K562 (cell line): ENCODE data around the gene NRSN2. TPM values are rescaled to one million over a fixed set of nuclear protein-coding genes. Genes with fewer than 3 reads are reported as not detected.

ENCODE experiments used
- ATAC-seq: fragments of 200-7000 bp; cut with Tn5 transposase; 3 replicates; pipeline ENCODE4 v1.9.1; 2020; ENCODE audit warnings: moderate library complexity
- BruUV-seq: library from RNA; stranded (reverse); fragments of 400-500 nt; replicated peaks from 2 replicates; lab custom pipeline; 2021; lab: Mats Ljungman, UMichigan
- CTCF ChIA-PET: fragments of 300-600 bp; formaldehyde crosslinking; extraction: SDS; loops from one replicate; lab custom pipeline; 2021; ENCODE audit warnings: low intra/inter-chr PET ratio; lab: Yijun Ruan, JAX
- POLR2A ChIA-PET: fragments of 300-600, 350-650 bp; sonication (Branson Sonifier 250); formaldehyde crosslinking; extraction: SDS; loops from one replicate; lab custom pipeline; 2021; ENCODE audit warnings: antibody characterized with exemption, inconsistent platforms; lab: Yijun Ruan, JAX
- DNase-seq, 4 experiments: peaks; one replicate each; pipeline versions ENCODE4 v3.0.0 to v3.0.0-alpha.2; 2011 to 2018; ENCODE audit warnings: low spot score in 3 of 4, mixed read lengths in 3 of 4; ENCODE audit errors: extremely low read depth in 1 of 4
- FAIRE-seq: peaks from 2 replicates; lab custom pipeline; 2011; peaks lifted over from hg19 to GRCh38; lab: Jason Lieb, UNC
- H2AFZ ChIP-seq: 2 replicates; pipeline ENCODE4 v1.6.0; 2011; ENCODE audit warnings: low read depth, low read length, control low read depth, inconsistent platforms
- H3K27ac ChIP-seq: fragments of 200-600 bp; 3 replicates; pipeline ENCODE4 v1.8.0; 2011; ENCODE audit warnings: low read depth, mild to moderate bottlenecking, control low read depth, inconsistent platforms, low read length, moderate library complexity, mixed read lengths; ENCODE audit errors: extremely low read depth
- H3K27me3 ChIP-seq, 2 experiments: fragments of 300-600 bp in 1 of 2; 2 replicates in 1 of 2; 3 replicates in 1 of 2; pipeline versions ENCODE4 v1.6.0 to v1.8.0; 2011; ENCODE audit warnings: inconsistent platforms in 2 of 2, low read length in 2 of 2, mild to moderate bottlenecking in 1 of 2, mixed read lengths in 1 of 2, moderate library complexity in 1 of 2; ENCODE audit not compliant: control insufficient read depth in 2 of 2, insufficient read depth in 2 of 2
- H3K36me3 ChIP-seq: fragments of 300-600 bp; 3 replicates; pipeline ENCODE4 v1.8.0; 2011; ENCODE audit warnings: mild to moderate bottlenecking, low read length, inconsistent platforms; ENCODE audit not compliant: control insufficient read depth, insufficient read depth
- H3K4me1 ChIP-seq, 2 experiments: fragments of 200-600 bp in 1 of 2; replicated peaks in 1 of 2; 2 replicates in 1 of 2; 3 replicates in 1 of 2; pipeline versions ENCODE4 v1.5.1 to v1.8.0; 2011; ENCODE audit warnings: inconsistent platforms in 2 of 2, low read length in 2 of 2, mild to moderate bottlenecking in 1 of 2, mixed read lengths in 1 of 2, moderate library complexity in 1 of 2; ENCODE audit not compliant: control insufficient read depth in 2 of 2, insufficient read depth in 2 of 2
- H3K4me2 ChIP-seq: 2 replicates; pipeline ENCODE4 v1.6.1; 2011; ENCODE audit warnings: low read length, control low read depth, inconsistent platforms, mixed read lengths; ENCODE audit not compliant: insufficient read depth
- H3K4me3 ChIP-seq: fragments of 200-600 bp; sonication (generic), shearing (Covaris generic); 2 replicates; pipeline ENCODE4 v1.5.1; 2016; ENCODE audit warnings: control low read depth, inconsistent platforms
- H3K79me2 ChIP-seq: fragments of 200-600 bp; 3 replicates; pipeline ENCODE4 v1.8.0; 2011; ENCODE audit warnings: low read length, inconsistent platforms; ENCODE audit not compliant: control insufficient read depth, insufficient read depth
- H3K9ac ChIP-seq, 2 experiments: 2 replicates each; pipeline versions ENCODE4 v1.6.0 to v1.6.1; 2011; ENCODE audit warnings: low read depth in 2 of 2, low read length in 2 of 2, control low read depth in 1 of 2, inconsistent platforms in 1 of 2, mild to moderate bottlenecking in 1 of 2, mixed read lengths in 1 of 2; ENCODE audit not compliant: insufficient read depth in 1 of 2
- H3K9me1 ChIP-seq: one replicate; pipeline ENCODE4 v1.6.0; 2011; ENCODE audit warnings: inconsistent platforms, mild to moderate bottlenecking, low read length, moderate library complexity; ENCODE audit not compliant: control insufficient read depth, insufficient read depth
- H3K9me3 ChIP-seq: replicated peaks from 2 replicates; pipeline ENCODE4 v1.5.1; 2011; ENCODE audit warnings: low read depth, low read length, inconsistent platforms; ENCODE audit not compliant: control insufficient read depth, insufficient read depth
- H4K20me1 ChIP-seq: replicated peaks from 2 replicates; pipeline ENCODE4 v1.6.1; 2011; ENCODE audit warnings: low read length, inconsistent platforms, mixed read lengths; ENCODE audit not compliant: control insufficient read depth, insufficient read depth
- CTCF ChIP-seq, 3 experiments: IDR thresholded peaks in 2 of 3; conservative IDR thresholded peaks in 1 of 3; 2 replicates each; pipeline ENCODE4 v1.5.1; 2011 to 2012; ENCODE audit warnings: low read length in 3 of 3, mild to moderate bottlenecking in 3 of 3, control low read depth in 2 of 3, improper control_type of control experiment in 1 of 3, inconsistent platforms in 1 of 3, low read depth in 1 of 3, mixed read lengths in 1 of 3, moderate library complexity in 1 of 3; ENCODE audit not compliant: insufficient read depth in 2 of 3
- ETS2 ChIP-seq: IDR thresholded peaks from 2 replicates; pipeline ENCODE4 v1.6.1; 2016; ENCODE audit warnings: borderline replicate concordance, missing genetic modification characterization, mild to moderate bottlenecking, moderate library complexity, missing compliant biosample characterization; ENCODE audit not compliant: poor library complexity, severe bottlenecking
- ETV5 ChIP-seq: sonication (generic); formaldehyde crosslinking; IDR thresholded peaks from 2 replicates; pipeline ENCODE4 v1.4.0; 2020; ENCODE audit warnings: low read depth, mild to moderate bottlenecking, missing genetic modification reagents
- KLF6 ChIP-seq: fragments of 250-450 bp; sonication (Bioruptor Pico); IDR thresholded peaks from 2 replicates; pipeline ENCODE4 v1.4.0; 2020; ENCODE audit warnings: mild to moderate bottlenecking, moderate library complexity, borderline replicate concordance
- LARP7 ChIP-seq: fragments of 450-650 bp; IDR thresholded peaks from 2 replicates; pipeline ENCODE4 v1.6.1; 2016
- NFIC ChIP-seq: fragments of 450-650 bp; IDR thresholded peaks from 2 replicates; pipeline ENCODE4 v1.6.1; 2017; ENCODE audit warnings: mild to moderate bottlenecking, inconsistent platforms
- NR2C1 ChIP-seq, 2 experiments: fragments of 450-650 bp; IDR thresholded peaks; 2 replicates each; pipeline ENCODE4 v1.6.1; 2017; ENCODE audit warnings: mild to moderate bottlenecking in 2 of 2, antibody characterized with exemption in 1 of 2, inconsistent platforms in 1 of 2, missing compliant biosample characterization in 1 of 2, missing genetic modification characterization in 1 of 2
- RBM25 ChIP-seq: fragments of 200-400 bp; formaldehyde crosslinking; IDR thresholded peaks from 2 replicates; pipeline ENCODE4 v1.6.1; 2018; ENCODE audit warnings: low read length, low read depth, moderate library complexity; ENCODE audit not compliant: severe bottlenecking
- SOX6 ChIP-seq: fragments of 450-650 bp; IDR thresholded peaks from 2 replicates; pipeline ENCODE4 v1.6.1; 2014; ENCODE audit warnings: mild to moderate bottlenecking
- TEAD2 ChIP-seq: fragments of 450-650 bp; IDR thresholded peaks from 2 replicates; pipeline ENCODE4 v1.6.1; 2016; ENCODE audit warnings: missing genetic modification characterization, control low read depth, missing compliant biosample characterization
- TEAD4 ChIP-seq, 2 experiments: sonication (generic) in 1 of 2; formaldehyde crosslinking in 1 of 2; IDR thresholded peaks; 2 replicates each; pipeline versions ENCODE4 v1.6.1 to v1.8.0; 2012 to 2022; ENCODE audit warnings: borderline replicate concordance in 1 of 2, inconsistent platforms in 1 of 2, low read length in 1 of 2, mild to moderate bottlenecking in 1 of 2, missing genetic modification reagents in 1 of 2
- UBTF ChIP-seq, 2 experiments: IDR thresholded peaks; 2 replicates each; pipeline ENCODE4 v1.6.1; 2012; ENCODE audit warnings: improper control_type of control experiment in 2 of 2, low read depth in 2 of 2, low read length in 2 of 2, borderline replicate concordance in 1 of 2
- WGBS: fragments of 100-300 bp; shearing (Covaris generic); methylation state at CpG from one replicate; pipeline ENCODE4 v1.1.6; 2016; ENCODE audit warnings: low coverage, mixed read lengths; ENCODE audit not compliant: insufficient coverage; ENCODE audit errors: missing lambda C conversion rate; 5-methylcytosine and 5-hydroxymethylcytosine counted together
- in situ Hi-C: fragments of 300-500 bp; cut with MboI; formaldehyde crosslinking; loops from 4 replicates; pipeline ENCODE4 v1.15.0; 2018; ENCODE audit warnings: inconsistent platforms, mixed read lengths
- intact Hi-C: fragments of 100-400 bp; cut with micrococcal nuclease; formaldehyde crosslinking; loops from 2 replicates; pipeline ENCODE4 v1.14.2; 2022
- polyA plus RNA-seq, 8 experiments: library from polyadenylated mRNA; depleted of rRNA in 4 of 8; stranded (reverse) in 5 of 8; unstranded in 3 of 8; fragments of >200 nt; fragmentation: Nextera tagmentation in 2 of 8; fragmentation: Illumina TruSeq in 1 of 8; extraction: Ambion mirVana in 2 of 8; extraction: Trizol in 1 of 8; gene quantifications; 2 replicates each; pipeline versions ENCODE4 v1.2.1 to v1.2.3, GENCODE V29; 2011 to 2014; ENCODE audit warnings: inconsistent platforms in 1 of 8, missing spikeins in 1 of 8
- total RNA-seq, 7 experiments: library from RNA; depleted of rRNA in 6 of 7; stranded (reverse); fragments of >200 nt in 6 of 7; fragmentation: Illumina TruSeq in 2 of 7; extraction: Trizol in 2 of 7; gene quantifications; 2 replicates each; pipeline versions ENCODE4 v1.2.1 to v1.2.3, GENCODE V29; 2011 to 2021; ENCODE audit warnings: low replicate concordance in 1 of 7
- TF ChIP-seq, protein P1 (sequence below): fragments of 450-650 bp; IDR thresholded peaks from 2 replicates; pipeline ENCODE4 v1.7.1; 2018; ENCODE audit warnings: mild to moderate bottlenecking, low read depth; ENCODE audit not compliant: partially characterized antibody

NRSN2 gene
- total and polyA plus RNA-seq, 9 of the 15 experiments (the other 6 are each of a cell fraction or from before 2014, with no cell fraction given): 7.5 to 29.7 (median 11.1) TPM

DNA sequence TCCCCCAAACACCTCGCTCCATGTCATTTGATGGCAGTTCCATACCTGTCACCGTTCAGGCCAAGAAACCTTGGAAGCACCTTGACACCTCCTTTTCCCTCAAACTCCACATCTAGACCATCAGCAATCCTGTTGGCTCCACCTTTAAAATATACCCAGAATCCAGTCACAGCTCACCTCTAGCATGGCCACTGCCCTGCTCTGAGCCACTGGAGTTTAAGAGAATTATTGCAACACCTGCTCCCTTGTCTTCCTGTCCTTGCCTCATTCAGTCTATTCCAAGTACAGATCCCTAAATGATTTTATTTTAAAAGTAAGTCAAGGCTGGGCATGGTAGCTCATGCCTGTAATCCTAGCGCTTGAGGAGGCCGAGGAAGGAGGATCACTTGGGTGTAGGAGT lies 22.0 kb downstream of the NRSN2 start (continued):
- TF ChIP-seq UBTF (IDR thresholded peaks at IDR 0.05; ENCODE audit: borderline replicate concordance in 1 of 2, low read depth in 2 of 2, low read length in 2 of 2) (no peak), TEAD2 (tag) (0 out of 2 replicates have a peak, but pooled peaks have one; percentile 4), KLF6 (CRISPR knock-in tag) (0 out of 2 replicates have a peak, but pooled peaks have one; percentile 53)

- peaks cover 59 to 76% of the 10 kb centered on the region in 2 experiments for H3K4me1 ChIP-seq
- H3K27me3 ChIP-seq: no peaks in the 10 kb centered on the region
- H3K4me3 ChIP-seq: no peak overlapping the region
- FAIRE-seq (no peak), ATAC-seq (no peak), DNase-seq (no peak)
- no peaks in the 10 kb centered on the region for H4K20me1 ChIP-seq
- in situ Hi-C loops: no loop called here
- CTCF ChIA-PET: no interaction called here
- BruUV-seq: no TSS peak
- intact Hi-C loops: no loop called here
- H3K9me1 ChIP-seq: no peaks in the 10 kb centered on the region
- H3K9ac ChIP-seq: peak overlapping the region in 1 of 2 experiments; percentile 96; a peak in 2 of 4 replicates
- H3K36me3 ChIP-seq: no peaks in the 10 kb centered on the region
- H2AFZ ChIP-seq: no peak overlapping the region
- WGBS: 85% methylated on average over 6 of the region's 7 CpGs
- peaks cover 5% of the 10 kb centered on the region; the same call in 2 of the 3 replicates for H3K79me2 ChIP-seq
- no peaks in the 10 kb centered on the region for H3K9me3 ChIP-seq
- H3K27ac ChIP-seq: peak overlapping the region; percentile 99
- H3K4me2 ChIP-seq: no peak overlapping the region; the same call in 1 of the 2 replicates
- POLR2A ChIA-PET: interaction anchor here (0.6 to 7.5 kb wide), 4 partner anchors 8 to 183 kb away, joined by 3 to 100 read pairs (median 14); partner anchors contain the start of gene TRIB3
- no peak for TF ChIP-seq LARP7
- no peak for TF ChIP-seq CTCF (IDR thresholded peaks at IDR 0.05 in 2 of 3, conservative IDR thresholded peaks at IDR 0.05 in 1 of 3; ENCODE audit: insufficient read depth in 2 of 3, low read depth in 1 of 3, low read length in 3 of 3)
- TF ChIP-seq SOX6: no peak
- no peak for TF ChIP-seq ETS2 (tag)
- no peak for TF ChIP-seq TEAD4 (IDR thresholded peaks at IDR 0.05; ENCODE audit: low read length)
- TF ChIP-seq TEAD4 (CRISPR knock-in tag; IDR thresholded peaks at IDR 0.05; ENCODE audit: borderline replicate concordance): no peak
- no peak for TF ChIP-seq RBM25
- TF ChIP-seq NR2C1 (IDR thresholded peaks at IDR 0.05): no peak
- TF ChIP-seq NR2C1 (tag; IDR thresholded peaks at IDR 0.05): no peak
- TF ChIP-seq, protein P1, sequence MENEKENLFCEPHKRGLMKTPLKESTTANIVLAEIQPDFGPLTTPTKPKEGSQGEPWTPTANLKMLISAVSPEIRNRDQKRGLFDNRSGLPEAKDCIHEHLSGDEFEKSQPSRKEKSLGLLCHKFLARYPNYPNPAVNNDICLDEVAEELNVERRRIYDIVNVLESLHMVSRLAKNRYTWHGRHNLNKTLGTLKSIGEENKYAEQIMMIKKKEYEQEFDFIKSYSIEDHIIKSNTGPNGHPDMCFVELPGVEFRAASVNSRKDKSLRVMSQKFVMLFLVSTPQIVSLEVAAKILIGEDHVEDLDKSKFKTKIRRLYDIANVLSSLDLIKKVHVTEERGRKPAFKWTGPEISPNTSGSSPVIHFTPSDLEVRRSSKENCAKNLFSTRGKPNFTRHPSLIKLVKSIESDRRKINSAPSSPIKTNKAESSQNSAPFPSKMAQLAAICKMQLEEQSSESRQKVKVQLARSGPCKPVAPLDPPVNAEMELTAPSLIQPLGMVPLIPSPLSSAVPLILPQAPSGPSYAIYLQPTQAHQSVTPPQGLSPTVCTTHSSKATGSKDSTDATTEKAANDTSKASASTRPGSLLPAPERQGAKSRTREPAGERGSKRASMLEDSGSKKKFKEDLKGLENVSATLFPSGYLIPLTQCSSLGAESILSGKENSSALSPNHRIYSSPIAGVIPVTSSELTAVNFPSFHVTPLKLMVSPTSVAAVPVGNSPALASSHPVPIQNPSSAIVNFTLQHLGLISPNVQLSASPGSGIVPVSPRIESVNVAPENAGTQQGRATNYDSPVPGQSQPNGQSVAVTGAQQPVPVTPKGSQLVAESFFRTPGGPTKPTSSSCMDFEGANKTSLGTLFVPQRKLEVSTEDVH: no peak
- no peak for TF ChIP-seq ETV5 (CRISPR knock-in tag)
- TF ChIP-seq NFIC: no peak
These were observed 23.3 kb downstream of the NRSN2 start for GRCh38 chr20:370151-370600.
